ENCODE measurements around the gene KDM2A.

Gene KDM2A

DNA sequence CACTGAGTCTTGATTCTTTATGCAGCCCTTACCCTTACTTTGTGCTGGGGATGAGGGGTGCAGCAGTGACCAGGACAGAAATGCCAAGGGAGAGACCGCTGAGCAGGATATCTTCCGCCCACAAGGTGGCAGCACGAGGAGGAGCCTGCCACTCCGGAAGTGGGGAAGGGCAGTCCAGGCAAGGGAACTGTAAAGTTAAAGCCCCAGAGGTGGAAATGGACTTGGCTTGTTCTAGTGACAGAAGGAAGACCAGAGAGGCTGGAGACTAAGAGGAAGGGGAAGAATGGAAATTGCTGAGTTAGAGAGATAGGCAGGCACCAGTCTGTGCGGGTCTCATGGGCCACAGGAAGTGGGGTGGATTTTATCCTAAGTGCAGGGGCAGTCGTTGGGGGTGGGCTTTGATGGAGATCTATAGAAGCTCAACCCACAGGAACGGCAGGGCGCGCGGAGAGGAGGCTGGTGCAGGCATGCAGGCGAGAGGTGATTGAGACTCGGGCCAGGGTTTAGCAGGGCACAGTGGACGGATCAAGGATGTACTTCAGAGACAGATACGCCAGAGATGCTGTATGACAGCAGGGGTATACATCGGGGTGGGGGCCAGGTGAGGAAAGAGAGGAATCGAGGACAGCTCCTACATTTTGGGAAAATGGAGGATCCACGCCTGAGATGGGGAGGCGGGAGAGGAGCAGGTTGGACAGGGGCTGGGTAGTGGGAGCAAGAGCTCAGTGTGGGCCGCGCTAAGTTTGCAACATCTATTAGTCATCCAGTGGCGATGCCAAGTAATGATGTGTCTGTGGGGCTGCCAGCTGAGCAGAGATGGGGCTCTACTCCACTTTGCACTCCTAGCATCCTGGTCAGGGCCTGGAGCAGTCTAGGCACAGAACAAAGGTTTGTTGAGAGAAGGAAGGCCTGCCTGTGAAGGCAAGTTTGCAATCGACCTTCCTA lies 143.9 kb downstream of the KDM2A start:
- H3K4me3 ChIP-seq (ENCODE audit: low read depth, low read length), result no peak overlapping the region
- in situ Hi-C loops (cut with HindIII; ENCODE audit: low sequenced_read_pairs), result no loop called here
- DNase-seq (ENCODE audit: low read depth, low spot score), result peak; percentile 68
- TF ChIP-seq, protein P1, sequence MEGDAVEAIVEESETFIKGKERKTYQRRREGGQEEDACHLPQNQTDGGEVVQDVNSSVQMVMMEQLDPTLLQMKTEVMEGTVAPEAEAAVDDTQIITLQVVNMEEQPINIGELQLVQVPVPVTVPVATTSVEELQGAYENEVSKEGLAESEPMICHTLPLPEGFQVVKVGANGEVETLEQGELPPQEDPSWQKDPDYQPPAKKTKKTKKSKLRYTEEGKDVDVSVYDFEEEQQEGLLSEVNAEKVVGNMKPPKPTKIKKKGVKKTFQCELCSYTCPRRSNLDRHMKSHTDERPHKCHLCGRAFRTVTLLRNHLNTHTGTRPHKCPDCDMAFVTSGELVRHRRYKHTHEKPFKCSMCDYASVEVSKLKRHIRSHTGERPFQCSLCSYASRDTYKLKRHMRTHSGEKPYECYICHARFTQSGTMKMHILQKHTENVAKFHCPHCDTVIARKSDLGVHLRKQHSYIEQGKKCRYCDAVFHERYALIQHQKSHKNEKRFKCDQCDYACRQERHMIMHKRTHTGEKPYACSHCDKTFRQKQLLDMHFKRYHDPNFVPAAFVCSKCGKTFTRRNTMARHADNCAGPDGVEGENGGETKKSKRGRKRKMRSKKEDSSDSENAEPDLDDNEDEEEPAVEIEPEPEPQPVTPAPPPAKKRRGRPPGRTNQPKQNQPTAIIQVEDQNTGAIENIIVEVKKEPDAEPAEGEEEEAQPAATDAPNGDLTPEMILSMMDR (IDR thresholded peaks at IDR 0.05; ENCODE audit: low read depth, low read length), result peak; percentile 86

DNA sequence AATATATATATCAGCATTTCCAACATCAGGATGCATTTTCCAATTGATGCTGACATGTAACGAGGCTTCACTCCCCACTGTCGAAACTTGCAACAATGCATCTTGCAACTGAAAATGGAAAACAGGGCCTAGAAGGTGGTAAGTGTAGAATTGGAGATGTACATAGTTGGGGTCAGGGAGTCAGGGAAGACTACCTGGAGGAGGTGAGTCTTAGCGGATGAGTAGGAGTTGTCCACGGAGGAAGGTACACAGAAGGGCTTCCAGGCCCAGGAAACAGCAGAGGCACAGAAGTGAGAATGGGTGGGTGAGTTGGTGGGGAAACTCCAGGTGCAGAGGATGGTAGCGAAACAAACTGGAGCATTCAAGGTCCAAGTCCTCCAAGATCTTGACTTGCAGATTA lies 145.2 kb downstream of the KDM2A start:
- H3K4me3 ChIP-seq (ENCODE audit: low read depth, low read length), result no peak overlapping the region
- in situ Hi-C loops (cut with HindIII; ENCODE audit: low sequenced_read_pairs), result no loop called here
- TF ChIP-seq, protein P1 (IDR thresholded peaks at IDR 0.05; ENCODE audit: low read depth, low read length), result no peak

DNA sequence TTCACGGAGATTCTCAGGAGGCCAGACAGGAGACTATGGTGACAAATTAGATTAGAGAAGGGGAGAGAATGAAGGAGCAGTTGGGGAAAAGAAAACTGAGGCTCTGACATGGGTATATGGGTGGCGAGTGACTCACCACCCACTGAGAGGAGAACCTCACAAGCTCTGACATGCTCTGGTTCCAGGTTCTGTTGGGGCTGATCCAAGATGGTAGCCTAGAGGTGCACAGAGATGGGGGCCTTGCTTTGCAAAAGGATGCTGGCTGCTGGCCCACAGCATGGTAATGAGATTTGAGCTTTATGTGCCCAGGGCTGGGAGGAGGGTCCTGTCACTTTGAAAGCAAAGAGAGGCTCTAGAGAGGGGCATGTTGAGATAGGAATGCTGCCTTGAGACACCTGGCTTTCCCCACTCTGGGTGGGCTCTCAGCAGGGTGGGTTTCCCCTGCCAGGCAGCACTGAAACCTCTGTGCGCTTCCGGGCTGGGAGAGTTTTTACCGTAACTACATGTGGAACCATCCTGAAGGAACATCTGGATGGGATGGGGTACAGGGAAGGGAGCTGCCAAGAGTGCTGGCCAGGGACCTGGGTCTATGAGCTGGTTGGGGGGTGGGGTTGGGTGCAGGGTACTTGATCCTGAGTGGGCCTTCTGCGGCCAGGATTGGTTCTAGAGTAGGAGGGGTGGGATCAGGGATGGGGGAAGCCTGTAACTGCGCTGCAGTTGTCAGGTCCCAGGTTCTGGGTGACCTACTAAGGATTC lies 146.0 kb downstream of the KDM2A start:
- in situ Hi-C loops (cut with HindIII; ENCODE audit: low sequenced_read_pairs), result no loop called here
- TF ChIP-seq, protein P1 (IDR thresholded peaks at IDR 0.05; ENCODE audit: low read depth, low read length), result no peak
- no peak for DNase-seq (ENCODE audit: low read depth, low spot score)
- H3K4me3 ChIP-seq (ENCODE audit: low read depth, low read length), result no peak overlapping the region

More for the DNA sequence above, 145.2 kb downstream of the KDM2A start:
- DNase-seq (ENCODE audit: low read depth, low spot score), result no peak

- in situ Hi-C loops (cut with HindIII; ENCODE audit: low sequenced_read_pairs), result no loop called here
- TF ChIP-seq, protein P1 (IDR thresholded peaks at IDR 0.05; ENCODE audit: low read depth, low read length), result peak; percentile 62
- no peak for DNase-seq (ENCODE audit: low read depth, low spot score)
- H3K4me3 ChIP-seq (ENCODE audit: low read depth, low read length), result peak overlapping the region; percentile 31
These were observed 146.8 kb downstream of the KDM2A start for GRCh38 chr11:67265633-67266448.

GRCh38 chr11:67266449-67267187 lies 147.6 kb downstream of the KDM2A start, which contains the start of gene GRK2:
GRK2 (plus strand) TSS chr11:67266473; CDS start chr11:67266700, 227 bp downstream.
- H3K4me3 ChIP-seq (ENCODE audit: low read depth, low read length), result peak within 1 kb of the TSS; percentile 82
- TF ChIP-seq, protein P1 (IDR thresholded peaks at IDR 0.05; ENCODE audit: low read depth, low read length), result no peak
- in situ Hi-C loops (cut with HindIII; ENCODE audit: low sequenced_read_pairs), result no loop called here
- no peak for DNase-seq (ENCODE audit: low read depth, low spot score)
